ENCODE results near the gene PNPLA6.

Gene PNPLA6

GRCh38 chr19:7603919-7604318 is 68.4 kb downstream of the PNPLA6 start:
- no peak for DNase-seq

- peak; percentile 26 for DNase-seq
Measured at GRCh38 chr19:7605490-7606222, 70.1 kb downstream of the PNPLA6 start.

- no peak for DNase-seq
Measured at GRCh38 chr19:7606289-7606688, 70.8 kb downstream of the PNPLA6 start.

- no peak for DNase-seq
Measured at GRCh38 chr19:7607212-7607873, 71.8 kb downstream of the PNPLA6 start.

- no peak for DNase-seq
Measured at GRCh38 chr19:7607874-7608560, 72.5 kb downstream of the PNPLA6 start.

- DNase-seq = no peak
Measured at GRCh38 chr19:7610491-7611240, 75.1 kb downstream of the PNPLA6 start.

Data from CD4-positive, alpha-beta T cell treated with Interleukin-10 for 1 hour (primary cell).